Epidermal melanocyte (primary cell): Measurements from ENCODE around the gene PRAMEF18.
"Not testable (repeated sequence)": the region's sequence is repeated elsewhere in the genome, so short reads cannot be mapped to it uniquely, and the experiment has no call there.

Experiments used
- DNase-seq: peaks from one replicate; pipeline ENCODE4 v3.0.0; 2011; ENCODE audit warnings: low spot score; ENCODE audit not compliant: insufficient read length

The PRAMEF18 gene

GRCh38 chr1:13216619-13217018 lies 9.3 kb downstream of the PRAMEF18 start:
- not testable (repeated sequence) for DNase-seq

- not testable (repeated sequence) for DNase-seq
These were observed 17.2 kb downstream of the PRAMEF18 start for GRCh38 chr1:13208712-13209111.

GRCh38 chr1:13201309-13201708 lies 24.6 kb downstream of the PRAMEF18 start, which contains the start of gene PRAMEF13:
PRAMEF13 (minus strand) TSS chr1:13201409; CDS start chr1:13199589, 1,820 bp downstream.
- DNase-seq: not testable (repeated sequence)
